HFFc6 (cell line): ENCODE data around the gene RHOBTB3. TPM values are rescaled to one million over a fixed set of nuclear protein-coding genes. Genes with fewer than 3 reads are reported as not detected.
A peak's percentile ranks its signal among the peaks of the same experiment; 100 is the strongest.
"Not testable (repeated sequence)": the region's sequence is repeated elsewhere in the genome, so short reads cannot be mapped to it uniquely, and the experiment has no call there.

Experiments
- DNase-seq: peaks from one replicate; pipeline ENCODE4 v3.0.0-alpha.2; 2018
- H3K27ac Mint-ChIP-seq: 2 replicates; pipeline ENCODE4 v1.8.0; 2020; ENCODE audit warnings: mild to moderate bottlenecking, mixed read lengths
- H3K27me3 Mint-ChIP-seq: 2 replicates; pipeline ENCODE4 v1.8.0; 2021; ENCODE audit warnings: mild to moderate bottlenecking, moderate library complexity, mixed read lengths; ENCODE audit not compliant: insufficient read depth
- H3K36me3 Mint-ChIP-seq: 2 replicates; pipeline ENCODE4 v1.8.0; 2021; ENCODE audit warnings: low read depth, mixed read lengths
- H3K4me1 Mint-ChIP-seq: 2 replicates; pipeline ENCODE4 v1.8.0; 2020; ENCODE audit warnings: low read depth, mixed read lengths
- H3K4me3 Mint-ChIP-seq: 2 replicates; pipeline ENCODE4 v1.8.0; 2020; ENCODE audit warnings: mild to moderate bottlenecking, moderate library complexity, mixed read lengths
- H3K9me3 Mint-ChIP-seq: 2 replicates; pipeline ENCODE4 v1.8.0; 2020; ENCODE audit warnings: mild to moderate bottlenecking, mixed read lengths
- CTCF ChIP-seq: fragments of 200-600 bp; sonication (generic); IDR thresholded peaks from 2 replicates; pipeline ENCODE4 v1.5.0; 2021; ENCODE audit warnings: antibody characterized with exemption, mild to moderate bottlenecking
- total RNA-seq, 6 experiments: library from RNA; stranded (reverse); fragmentation: NEBNext Ultra II Directional; extraction: Animal tissue kit (Norgen Biotek cat#: 25700); gene quantifications; 2 replicates in 1 of 6; 3 replicates in 5 of 6; pipeline ENCODE4 v1.2.3, GENCODE V29; 2021

The RHOBTB3 gene
- total RNA-seq, 6 experiments from 2014 or later = 110 to 184 (median 160) TPM

DNA sequence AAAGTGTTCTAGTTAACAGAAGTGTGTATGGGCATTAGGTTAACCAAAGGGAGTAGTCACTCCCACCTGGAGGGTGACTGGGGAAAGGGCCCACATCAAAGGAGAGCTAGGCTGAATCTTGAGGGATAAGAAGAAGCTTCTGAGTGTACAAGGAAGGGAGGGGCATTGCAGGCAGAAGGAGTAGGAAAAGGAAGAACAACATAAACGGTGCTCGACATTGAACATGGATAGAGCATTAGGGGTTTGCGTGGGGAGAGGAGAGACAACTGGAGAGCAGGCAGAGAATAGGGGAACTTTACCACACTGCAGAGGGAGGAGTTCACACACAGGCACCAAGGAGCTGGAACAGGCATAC, 96.7 kb downstream of the RHOBTB3 start:
- Mint-ChIP-seq H3K36me3 (no peaks in the 10 kb centered on the region), H3K9me3 (no peaks in the 10 kb centered on the region), H3K27me3 (peaks cover 2% of the 10 kb centered on the region; the same call in 1 of the 2 replicates), H3K4me1 (peaks cover 40% of the 10 kb centered on the region), H3K27ac (no peak overlapping the region), H3K4me3 (no peak overlapping the region)
- no peak for DNase-seq
- no peak for TF ChIP-seq CTCF

GRCh38 chr5:95830226-95830625, 99.1 kb downstream of the RHOBTB3 start:
- Mint-ChIP-seq H3K27ac (no peak overlapping the region), H3K4me1 (peaks cover 35% of the 10 kb centered on the region), H3K4me3 (no peak overlapping the region), H3K9me3 (no peaks in the 10 kb centered on the region), H3K36me3 (no peaks in the 10 kb centered on the region), H3K27me3 (no peaks in the 10 kb centered on the region)
- DNase-seq = no peak
- no peak for TF ChIP-seq CTCF

DNA sequence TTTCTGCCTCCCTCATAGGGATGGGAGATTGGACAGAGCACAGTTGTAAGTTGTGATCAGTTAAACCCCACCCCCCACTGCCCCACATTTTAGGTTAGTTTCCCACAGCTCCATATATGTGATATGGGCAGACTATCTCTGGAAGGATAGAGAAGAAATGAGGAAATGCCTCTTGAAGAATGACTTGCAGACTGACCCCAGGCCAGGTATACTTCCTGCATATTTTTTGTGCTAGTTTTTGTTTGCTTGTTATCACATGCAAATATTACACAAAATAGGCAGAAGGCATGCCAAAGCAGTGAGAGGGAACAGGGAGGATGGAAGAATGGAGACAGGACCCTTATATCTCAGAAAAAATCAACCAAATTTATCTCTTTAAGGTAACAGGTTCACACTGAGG, 101.5 kb downstream of the RHOBTB3 start:
- H3K4me3 Mint-ChIP-seq = no peak overlapping the region
- H3K4me1 Mint-ChIP-seq = peaks cover 44% of the 10 kb centered on the region
- H3K27ac Mint-ChIP-seq = no peak overlapping the region
- H3K27me3 Mint-ChIP-seq = no peaks in the 10 kb centered on the region
- H3K36me3 Mint-ChIP-seq = no peaks in the 10 kb centered on the region
- no peak for TF ChIP-seq CTCF
- no peak for DNase-seq
- H3K9me3 Mint-ChIP-seq = no peaks in the 10 kb centered on the region

DNA sequence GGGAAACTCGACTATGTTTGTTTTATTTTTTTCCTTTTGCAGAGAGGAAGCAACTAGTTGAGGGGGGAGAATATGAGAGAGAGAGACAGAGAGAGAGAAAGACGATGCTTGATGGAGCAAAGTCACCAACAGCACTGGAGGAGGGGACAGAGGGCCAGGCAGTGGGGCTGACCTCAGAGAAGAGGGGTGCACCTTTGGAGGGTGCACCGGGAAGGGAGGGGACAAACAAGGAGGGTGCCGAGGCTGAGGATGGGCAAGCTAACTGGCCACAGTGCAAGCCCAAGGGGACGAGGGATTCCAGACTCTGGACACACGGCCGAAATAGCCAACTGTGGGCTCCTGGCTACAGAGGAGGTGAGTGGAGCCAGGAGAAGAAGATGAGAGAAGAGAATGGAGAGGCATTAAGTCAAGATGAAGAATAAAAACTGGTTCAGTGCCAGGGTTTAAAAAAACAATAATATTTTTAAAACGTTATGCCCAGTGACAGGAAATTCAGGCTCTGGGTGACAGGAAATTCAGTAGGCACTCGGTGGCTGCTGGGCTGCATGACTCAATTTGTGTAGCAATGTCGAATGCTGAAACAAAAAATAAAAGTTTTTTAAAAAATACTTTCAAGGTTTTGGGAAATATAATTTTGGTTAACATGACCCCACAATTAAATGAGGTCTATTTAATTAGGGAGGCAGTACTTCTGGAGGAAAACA, 104.7 kb downstream of the RHOBTB3 start:
- H3K27ac Mint-ChIP-seq = peak overlapping the region; percentile 54
- no peaks in the 10 kb centered on the region for H3K9me3 Mint-ChIP-seq
- H3K27me3 Mint-ChIP-seq = no peaks in the 10 kb centered on the region; the same call in 1 of the 2 replicates
- peak overlapping the region; percentile 75 for H3K4me3 Mint-ChIP-seq
- peaks cover 51% of the 10 kb centered on the region for H3K4me1 Mint-ChIP-seq
- no peaks in the 10 kb centered on the region for H3K36me3 Mint-ChIP-seq
- no peak for TF ChIP-seq CTCF
- DNase-seq = no peak

- Mint-ChIP-seq H3K27me3 (no peaks in the 10 kb centered on the region; the same call in 1 of the 2 replicates), H3K9me3 (no peaks in the 10 kb centered on the region), H3K4me3 (no peak overlapping the region), H3K27ac (peak overlapping the region; percentile 27), H3K4me1 (peaks cover 58% of the 10 kb centered on the region), H3K36me3 (no peaks in the 10 kb centered on the region)
- DNase-seq = no peak
- no peak for TF ChIP-seq CTCF
These were observed 105.4 kb downstream of the RHOBTB3 start for GRCh38 chr5:95836544-95836943.

DNA sequence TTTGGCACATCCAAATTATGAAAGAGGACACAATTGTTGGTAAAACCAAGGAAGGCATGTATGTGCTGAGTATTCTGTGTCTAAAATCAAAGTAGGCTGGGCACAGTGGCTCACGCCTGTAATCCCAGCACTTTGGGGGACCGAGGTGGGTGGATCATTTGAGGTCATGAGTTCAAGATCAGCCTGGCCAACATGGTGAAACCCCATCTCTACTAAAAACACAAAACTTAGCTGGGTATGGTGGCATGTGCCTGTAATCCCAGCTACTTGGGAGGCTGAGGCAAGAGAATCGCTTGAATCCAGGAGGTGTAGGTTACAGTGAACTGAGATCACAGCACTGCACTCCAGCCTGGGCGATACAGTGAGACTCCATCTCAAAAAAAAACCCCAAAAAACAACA, 105.8 kb downstream of the RHOBTB3 start:
- not testable (repeated sequence) for H3K9me3 Mint-ChIP-seq, DNase-seq, H3K36me3 Mint-ChIP-seq, H3K4me3 Mint-ChIP-seq, H3K27me3 Mint-ChIP-seq
- Mint-ChIP-seq H3K4me1 (peaks cover 63% of the 10 kb centered on the region), H3K27ac (peak overlapping the region; percentile 27)
